Subcutaneous adipose tissue (tissue), 4 donors: ENCODE measurements around the gene RIPOR3. TPM values are rescaled to one million over a fixed set of nuclear protein-coding genes. Genes with fewer than 3 reads are reported as not detected.

Source experiments
- total RNA-seq, 4 donors: library from RNA; depleted of rRNA; stranded (reverse); fragments of >200 nt; gene quantifications; one replicate each; pipeline ENCODE4 v1.1.0, GENCODE V29; 2016
- TF ChIP-seq, protein P1 (sequence below): fragments of 450-650 bp; IDR thresholded peaks from one replicate; pipeline ENCODE4 v1.5.1; 2016; ENCODE audit warnings: low read depth, mild to moderate bottlenecking, control low read depth, antibody characterized with exemption, moderate library complexity

RIPOR3 gene
- total RNA-seq, 4 donors from 2014 or later: 8.8 to 63.0 (median 37.3) TPM

DNA sequence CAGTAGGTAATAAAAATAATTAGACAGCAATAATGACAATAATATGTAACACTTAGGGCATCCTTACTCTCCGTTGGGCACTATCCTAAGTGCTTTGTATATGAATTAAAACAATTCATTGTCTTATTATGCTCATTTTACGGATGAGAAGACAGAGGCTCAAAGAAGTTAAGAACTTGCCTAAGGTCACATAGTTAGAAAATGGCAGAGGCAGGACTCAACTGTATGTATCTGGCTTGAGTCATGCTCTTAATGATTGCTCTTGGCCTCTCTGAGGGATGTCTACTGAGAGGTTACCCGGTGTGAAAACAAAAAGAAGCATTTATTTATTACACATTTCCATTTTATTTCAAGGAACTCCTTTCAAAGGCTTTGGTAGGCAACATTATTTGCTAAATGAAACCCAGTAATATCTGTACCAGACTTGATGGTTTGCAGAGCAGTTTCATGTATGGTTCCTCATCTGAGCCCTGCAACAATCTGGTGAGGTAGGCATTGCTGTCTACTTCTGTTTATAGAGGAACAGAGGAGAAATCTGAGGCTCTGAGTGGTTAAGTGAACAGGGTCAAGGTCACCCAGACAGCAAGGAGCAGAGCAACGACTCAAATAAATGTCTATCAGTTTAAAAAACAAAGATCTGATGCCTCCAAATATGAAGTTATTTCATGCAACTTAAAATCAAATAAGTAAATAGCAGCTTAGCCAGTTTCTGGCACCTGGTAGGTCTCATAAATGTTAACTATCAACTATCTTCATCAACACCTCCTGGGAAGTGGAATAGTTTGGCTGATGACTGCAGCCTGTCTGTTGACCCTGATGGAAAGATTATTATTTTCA lies 35.8 kb upstream of the RIPOR3 start:
- TF ChIP-seq, protein P1, sequence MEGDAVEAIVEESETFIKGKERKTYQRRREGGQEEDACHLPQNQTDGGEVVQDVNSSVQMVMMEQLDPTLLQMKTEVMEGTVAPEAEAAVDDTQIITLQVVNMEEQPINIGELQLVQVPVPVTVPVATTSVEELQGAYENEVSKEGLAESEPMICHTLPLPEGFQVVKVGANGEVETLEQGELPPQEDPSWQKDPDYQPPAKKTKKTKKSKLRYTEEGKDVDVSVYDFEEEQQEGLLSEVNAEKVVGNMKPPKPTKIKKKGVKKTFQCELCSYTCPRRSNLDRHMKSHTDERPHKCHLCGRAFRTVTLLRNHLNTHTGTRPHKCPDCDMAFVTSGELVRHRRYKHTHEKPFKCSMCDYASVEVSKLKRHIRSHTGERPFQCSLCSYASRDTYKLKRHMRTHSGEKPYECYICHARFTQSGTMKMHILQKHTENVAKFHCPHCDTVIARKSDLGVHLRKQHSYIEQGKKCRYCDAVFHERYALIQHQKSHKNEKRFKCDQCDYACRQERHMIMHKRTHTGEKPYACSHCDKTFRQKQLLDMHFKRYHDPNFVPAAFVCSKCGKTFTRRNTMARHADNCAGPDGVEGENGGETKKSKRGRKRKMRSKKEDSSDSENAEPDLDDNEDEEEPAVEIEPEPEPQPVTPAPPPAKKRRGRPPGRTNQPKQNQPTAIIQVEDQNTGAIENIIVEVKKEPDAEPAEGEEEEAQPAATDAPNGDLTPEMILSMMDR: no peak

- TF ChIP-seq, protein P1: no peak
Measured at GRCh38 chr20:50725724-50726005, 34.3 kb upstream of the RIPOR3 start.

GRCh38 chr20:50724851-50725723 lies 33.7 kb upstream of the RIPOR3 start:
- TF ChIP-seq, protein P1: no peak

GRCh38 chr20:50724112-50724725 lies 32.9 kb upstream of the RIPOR3 start:
- TF ChIP-seq, protein P1: no peak

- TF ChIP-seq, protein P1: no peak
Measured at GRCh38 chr20:50723672-50724071, 32.3 kb upstream of the RIPOR3 start.

DNA sequence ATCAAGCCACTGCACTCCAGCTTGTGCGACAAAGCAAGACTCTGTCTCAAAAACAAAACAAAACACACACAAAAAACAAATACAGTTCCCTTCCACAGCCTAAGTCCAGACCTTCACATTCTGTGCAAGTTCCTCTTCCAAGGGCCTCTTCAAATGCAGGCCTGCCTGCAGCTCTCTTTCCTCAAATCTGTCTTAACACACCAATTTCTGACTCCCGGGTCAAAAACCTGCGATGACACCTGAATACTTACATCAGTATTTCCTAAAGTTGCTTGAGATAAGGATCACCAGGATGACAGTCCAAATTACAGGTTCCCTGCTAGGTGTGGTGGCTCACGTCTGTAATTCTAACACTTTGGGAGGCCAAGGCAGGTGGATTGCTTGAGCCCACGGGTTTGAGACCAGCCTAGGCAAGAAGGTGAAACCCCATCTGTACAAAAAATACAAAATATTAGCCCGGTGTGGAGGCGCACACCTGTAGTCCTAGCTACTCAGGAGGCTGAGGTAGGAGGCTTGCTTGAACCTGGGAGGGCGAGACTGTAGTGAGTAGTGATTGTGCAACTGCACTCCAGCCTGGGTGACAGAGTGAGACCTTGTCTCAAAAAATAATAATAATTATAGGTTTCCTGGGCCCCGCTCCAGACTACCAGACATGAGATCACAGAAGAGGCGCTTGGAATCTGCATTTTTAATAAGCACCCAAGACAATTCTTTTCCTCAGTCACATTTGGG lies 31.2 kb upstream of the RIPOR3 start:
- TF ChIP-seq, protein P1: peak; percentile 74
